Skin epidermis (tissue), 12 donors: ENCODE data around the gene WWC1.
"Not testable (repeated sequence)": the region's sequence is repeated elsewhere in the genome, so short reads cannot be mapped to it uniquely, and the experiment has no call there.

Source experiments
- H3K27ac ChIP-seq, 21 experiments: fragments of 200-600 bp; sonication (generic) in 11 of 21; one replicate each; pipeline ENCODE4 v1.5.0; 2020; ENCODE audit warnings: mild to moderate bottlenecking in 3 of 21, inconsistent platforms in 2 of 21, moderate library complexity in 2 of 21
- H3K4me3 ChIP-seq, 7 experiments: fragments of 200-600 bp; sonication (generic) in 2 of 7; one replicate each; pipeline ENCODE4 v1.5.0; 2020; ENCODE audit warnings: inconsistent platforms in 2 of 7, mild to moderate bottlenecking in 2 of 7, moderate library complexity in 1 of 7

WWC1 gene

GRCh38 chr5:168327019-168327421, 35.6 kb downstream of the WWC1 start:
- Histone ChIP-seq H3K27ac (peak overlapping the region in 1 of 21 experiments; percentile 29), H3K4me3 (no peak overlapping the region)

- H3K27ac ChIP-seq, result peak overlapping the region in 1 of 21 experiments; percentile 29
- H3K4me3 ChIP-seq, result no peak overlapping the region
Measured at GRCh38 chr5:168327451-168327850, 36.0 kb downstream of the WWC1 start.

- Histone ChIP-seq H3K27ac (peak overlapping the region in 1 of 21 experiments; percentile 29), H3K4me3 (no peak overlapping the region)
Measured at GRCh38 chr5:168327994-168328393, 36.5 kb downstream of the WWC1 start.

- no peak overlapping the region for H3K27ac ChIP-seq
- no peak overlapping the region for H3K4me3 ChIP-seq
Measured at GRCh38 chr5:168328814-168329213, 37.4 kb downstream of the WWC1 start.

- Histone ChIP-seq H3K4me3 (no peak overlapping the region), H3K27ac (no peak overlapping the region)
Measured at GRCh38 chr5:168329302-168329701, 37.9 kb downstream of the WWC1 start.

- no peak overlapping the region for H3K4me3 ChIP-seq
- H3K27ac ChIP-seq, result no peak overlapping the region
Measured at GRCh38 chr5:168332042-168332441, 40.6 kb downstream of the WWC1 start.

- H3K27ac ChIP-seq, result no peak overlapping the region
Measured at GRCh38 chr5:168334280-168334679, 42.8 kb downstream of the WWC1 start.

GRCh38 chr5:168334695-168335094, 43.2 kb downstream of the WWC1 start:
- H3K4me3 ChIP-seq, result no peak overlapping the region
- H3K27ac ChIP-seq, result no peak overlapping the region

More at GRCh38 chr5:168334280-168334679, 42.8 kb downstream of the WWC1 start:
- no peak overlapping the region for H3K4me3 ChIP-seq

GRCh38 chr5:168337361-168337760, 45.9 kb downstream of the WWC1 start:
- Histone ChIP-seq H3K27ac (no peak overlapping the region), H3K4me3 (no peak overlapping the region)

GRCh38 chr5:168339109-168339771, 47.8 kb downstream of the WWC1 start:
- H3K4me3 ChIP-seq, result no peak overlapping the region
- H3K27ac ChIP-seq, result no peak overlapping the region

GRCh38 chr5:168339772-168340140, 48.3 kb downstream of the WWC1 start:
- H3K4me3 ChIP-seq, H3K27ac ChIP-seq: not testable (repeated sequence)

GRCh38 chr5:168340487-168340886, 49.0 kb downstream of the WWC1 start:
- Histone ChIP-seq H3K27ac (no peak overlapping the region), H3K4me3 (no peak overlapping the region)

- Histone ChIP-seq H3K27ac (no peak overlapping the region), H3K4me3 (no peak overlapping the region)
Measured at GRCh38 chr5:168341178-168341577, 49.7 kb downstream of the WWC1 start.

GRCh38 chr5:168342151-168342825, 50.8 kb downstream of the WWC1 start:
- Histone ChIP-seq H3K4me3 (no peak overlapping the region), H3K27ac (no peak overlapping the region)

- H3K27ac ChIP-seq, result no peak overlapping the region
- no peak overlapping the region for H3K4me3 ChIP-seq
Measured at GRCh38 chr5:168342985-168343384, 51.5 kb downstream of the WWC1 start.

- peak overlapping the region in 1 of 21 experiments; percentile 20 for H3K27ac ChIP-seq
- H3K4me3 ChIP-seq, result no peak overlapping the region
Measured at GRCh38 chr5:168346417-168346816, 55.0 kb downstream of the WWC1 start.

- no peak overlapping the region for H3K4me3 ChIP-seq
- no peak overlapping the region for H3K27ac ChIP-seq
Measured at GRCh38 chr5:168347368-168348083, 56.1 kb downstream of the WWC1 start.

- Histone ChIP-seq H3K4me3 (no peak overlapping the region), H3K27ac (no peak overlapping the region)
Measured at GRCh38 chr5:168348084-168348414, 56.6 kb downstream of the WWC1 start.

- H3K4me3 ChIP-seq, result no peak overlapping the region
- no peak overlapping the region for H3K27ac ChIP-seq
Measured at GRCh38 chr5:168350315-168350714, 58.9 kb downstream of the WWC1 start.

- H3K27ac ChIP-seq, result peak overlapping the region in 2 of 21 experiments; percentile 30 to 56
Measured at GRCh38 chr5:168353216-168353957, 61.9 kb downstream of the WWC1 start.

More at GRCh38 chr5:168353216-168353957, 61.9 kb downstream of the WWC1 start:
- H3K4me3 ChIP-seq, result no peak overlapping the region
